ENCODE data around the gene DUS1L. TPM values are rescaled to one million over a fixed set of nuclear protein-coding genes. Genes with fewer than 3 reads are reported as not detected.
A peak's percentile ranks its signal among the peaks of the same experiment; 100 is the strongest.

DUS1L gene
- polyA plus RNA-seq, 1 donor: 63.4 TPM

GRCh38 chr17:82023447-82024241, 42.0 kb downstream of the DUS1L start:
- no peak for DNase-seq

GRCh38 chr17:82022981-82023446, 42.6 kb downstream of the DUS1L start, which contains the start of gene LRRC45:
TSS of gene LRRC45 (plus strand) at chr17:82023305. CDS start at chr17:82023644, 339 bp downstream.
- peak; percentile 99 for DNase-seq

- no peak for DNase-seq
Measured at GRCh38 chr17:82022310-82022980, 43.2 kb downstream of the DUS1L start, which contains the start of gene CENPX. TSS of gene CENPX (minus strand) at chr17:82022878. CDS start at chr17:82022861, 17 bp downstream.

- no peak for DNase-seq
Measured at GRCh38 chr17:82021900-82022309, 43.7 kb downstream of the DUS1L start.

GRCh38 chr17:82021107-82021899, 44.3 kb downstream of the DUS1L start:
- peak; percentile 61 for DNase-seq

- DNase-seq: no peak
Measured at GRCh38 chr17:82020572-82021106, 45.0 kb downstream of the DUS1L start.

GRCh38 chr17:82019690-82020571, 45.7 kb downstream of the DUS1L start:
- DNase-seq: no peak

GRCh38 chr17:82018989-82019689, 46.5 kb downstream of the DUS1L start:
- DNase-seq: no peak

- no peak for DNase-seq
Measured at GRCh38 chr17:82018152-82018988, 47.2 kb downstream of the DUS1L start.

GRCh38 chr17:82017612-82018151, 47.9 kb downstream of the DUS1L start:
- DNase-seq: no peak

GRCh38 chr17:82016875-82017459, 48.6 kb downstream of the DUS1L start:
- no peak for DNase-seq

- DNase-seq: no peak
Measured at GRCh38 chr17:82016061-82016874, 49.3 kb downstream of the DUS1L start.

GRCh38 chr17:82015311-82015971, 50.2 kb downstream of the DUS1L start:
- no peak for DNase-seq

GRCh38 chr17:82014971-82015310, 50.7 kb downstream of the DUS1L start:
- no peak for DNase-seq

GRCh38 chr17:82014432-82014831, 51.2 kb downstream of the DUS1L start:
- no peak for DNase-seq

- no peak for DNase-seq
Measured at GRCh38 chr17:82013772-82014321, 51.8 kb downstream of the DUS1L start.

GRCh38 chr17:82013341-82013740, 52.3 kb downstream of the DUS1L start:
- no peak for DNase-seq
